Stimulated activated CD8-positive, alpha-beta memory T cell treated with anti-CD3 and anti-CD28 coated beads, Interleukin-7, amount 100 ng/mL, for 4 hours (primary cell): Measurements from ENCODE around the gene ZNF714.
A peak's percentile ranks its signal among the peaks of the same experiment; 100 is the strongest.

Experiments used
- DNase-seq, 2 donors: peaks; one replicate each; pipeline ENCODE4 v3.0.0-alpha.2; 2020; ENCODE audit warnings: low read depth in 2 of 2

The ZNF714 gene

DNA sequence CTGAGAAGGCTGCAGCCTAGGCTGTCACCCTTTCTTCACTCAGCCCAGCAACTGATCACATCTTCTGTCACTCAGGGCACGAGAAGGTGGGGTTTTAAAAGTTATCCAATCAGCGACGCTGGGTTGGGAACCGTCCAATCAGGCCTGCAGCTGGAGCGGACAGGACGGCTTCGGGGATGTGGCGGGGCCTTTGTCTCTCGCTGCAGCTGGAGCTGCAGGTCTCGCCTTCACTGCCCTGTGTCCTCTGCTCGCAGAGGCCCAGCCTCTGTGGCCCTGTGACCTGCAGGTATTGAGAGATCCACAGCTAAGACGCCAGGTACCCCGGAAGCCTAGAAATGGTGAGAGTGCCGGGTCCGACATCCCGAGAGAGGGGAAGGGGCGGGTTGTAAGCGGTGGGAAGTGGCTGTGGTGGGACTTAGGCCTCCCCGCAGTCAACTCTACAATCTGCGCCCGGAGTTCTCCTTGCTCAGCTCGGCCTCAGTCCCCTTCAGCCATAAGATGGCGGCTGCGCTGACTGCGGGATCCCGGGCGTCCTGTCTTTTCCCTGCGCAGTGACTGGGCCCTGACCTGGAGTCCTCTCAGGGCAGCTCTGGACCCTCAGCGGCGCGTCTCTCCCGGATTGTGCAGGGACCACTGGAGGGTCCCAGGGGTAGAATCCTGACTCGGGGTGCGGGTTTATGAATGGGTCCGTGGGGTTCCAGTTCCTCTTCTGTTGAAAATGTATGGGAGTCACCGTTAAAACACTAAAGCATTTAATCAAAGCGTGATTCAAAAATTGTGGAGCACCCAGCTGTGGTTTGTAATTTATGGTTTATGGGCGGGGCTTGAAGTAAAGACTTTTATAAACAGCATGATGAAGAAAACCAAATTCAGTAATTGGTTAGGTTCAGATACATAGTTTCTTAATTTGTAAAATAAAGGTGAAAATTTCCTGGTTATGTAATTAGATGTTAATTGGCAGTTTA lies at the start of gene ZNF714:
TSS of gene ZNF714 (plus strand) at position 193 of the 965 bp plus-strand sequence. CDS start 16,066 bp downstream, outside the sequence.
- DNase-seq = peak; percentile 64 to 75

- no peak for DNase-seq
Measured at GRCh38 chr19:21045028-21045427, 37.0 kb upstream of the ZNF714 start.

GRCh38 chr19:21046489-21046888 lies 35.5 kb upstream of the ZNF714 start:
- DNase-seq = no peak

GRCh38 chr19:21047716-21048115 lies 34.3 kb upstream of the ZNF714 start:
- no peak for DNase-seq

DNA sequence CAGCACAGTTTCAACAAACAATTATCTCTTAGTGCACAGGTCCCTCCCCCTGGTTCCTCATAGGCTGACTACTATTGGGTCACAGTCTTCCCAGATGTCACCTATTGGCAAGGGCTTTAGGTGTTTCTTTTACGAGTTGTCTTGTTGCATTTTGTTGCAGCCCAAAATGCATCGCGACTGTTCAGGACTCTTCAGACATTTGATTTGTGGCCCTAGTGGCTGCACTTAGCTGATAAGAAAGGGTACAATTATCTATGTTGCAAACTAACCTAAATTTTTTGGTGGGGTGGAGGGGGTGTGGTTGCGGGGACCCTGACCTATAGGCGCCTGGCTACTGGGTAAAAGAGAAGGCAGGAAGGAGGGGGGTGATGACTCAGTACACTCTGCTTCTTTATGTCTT lies 29.1 kb upstream of the ZNF714 start:
- DNase-seq = no peak

GRCh38 chr19:21065336-21065735 lies 16.7 kb upstream of the ZNF714 start:
- no peak for DNase-seq

DNA sequence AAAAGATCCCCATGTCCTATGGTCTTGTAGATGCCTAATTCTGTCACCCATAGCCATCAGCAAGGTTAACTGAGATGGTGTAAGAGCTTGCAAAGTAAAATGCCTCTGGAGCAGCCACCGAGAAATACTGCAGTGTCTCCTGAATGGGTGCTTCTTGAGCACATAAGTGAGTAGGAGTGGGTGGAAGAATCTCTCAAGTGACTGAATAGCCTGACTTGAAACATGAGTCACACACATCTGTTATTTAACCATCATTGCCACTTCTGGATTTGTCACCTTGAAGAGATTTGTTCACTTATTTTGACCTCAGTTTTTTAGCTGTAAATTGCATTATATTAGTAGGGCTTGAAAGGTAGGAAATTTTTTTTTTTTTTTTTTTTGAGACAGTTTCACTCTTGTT lies 2.3 kb downstream of the ZNF714 start:
- DNase-seq = no peak

GRCh38 chr19:21087871-21088270 lies 5.9 kb downstream of the ZNF714 start:
- DNase-seq = no peak

DNA sequence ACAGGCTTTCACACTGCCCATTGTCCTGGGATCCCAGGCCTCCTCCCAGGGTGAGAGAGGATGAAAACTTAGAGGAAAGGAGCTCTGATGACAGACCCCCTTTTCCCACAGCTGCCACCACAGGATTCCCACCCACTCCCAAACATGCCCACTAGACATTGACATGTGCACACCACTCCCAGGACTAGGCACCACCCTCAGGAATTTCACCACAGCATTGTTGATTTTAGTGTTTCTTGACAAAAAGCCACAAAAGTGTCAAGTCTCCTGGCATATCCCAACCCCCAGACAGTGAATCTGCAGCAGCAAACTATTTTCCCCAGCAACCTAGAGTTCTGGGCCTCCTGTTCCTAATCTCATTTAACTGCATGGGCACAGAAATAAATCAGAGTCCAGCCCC lies 10.1 kb downstream of the ZNF714 start:
- DNase-seq = no peak

GRCh38 chr19:21094347-21095025 lies 12.5 kb downstream of the ZNF714 start:
- DNase-seq = no peak

DNA sequence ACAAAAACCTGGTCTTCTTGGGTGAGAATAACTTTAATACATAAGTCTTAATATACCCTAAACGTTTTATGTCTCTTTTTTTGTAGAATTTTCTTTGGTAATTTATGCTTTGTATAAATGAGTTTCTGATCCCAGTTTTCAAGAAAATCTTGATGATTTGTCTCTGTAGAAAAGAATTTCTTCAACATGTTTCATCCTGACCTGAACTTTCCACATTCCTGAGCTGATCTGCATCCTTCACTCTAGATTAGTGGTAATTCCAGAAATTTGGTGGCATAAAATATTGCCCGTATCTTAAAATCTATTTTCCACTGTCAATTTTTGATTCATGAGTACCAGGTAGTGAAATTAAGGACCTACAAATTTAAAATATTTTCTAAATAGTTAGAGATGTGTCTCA lies 16.3 kb downstream of the ZNF714 start:
- DNase-seq = no peak

GRCh38 chr19:21101521-21102242 lies 19.7 kb downstream of the ZNF714 start:
- DNase-seq = no peak

- DNase-seq = no peak
Measured at GRCh38 chr19:21109116-21109515, 27.1 kb downstream of the ZNF714 start.

- no peak for DNase-seq
Measured at GRCh38 chr19:21110183-21110582, 28.2 kb downstream of the ZNF714 start.

DNA sequence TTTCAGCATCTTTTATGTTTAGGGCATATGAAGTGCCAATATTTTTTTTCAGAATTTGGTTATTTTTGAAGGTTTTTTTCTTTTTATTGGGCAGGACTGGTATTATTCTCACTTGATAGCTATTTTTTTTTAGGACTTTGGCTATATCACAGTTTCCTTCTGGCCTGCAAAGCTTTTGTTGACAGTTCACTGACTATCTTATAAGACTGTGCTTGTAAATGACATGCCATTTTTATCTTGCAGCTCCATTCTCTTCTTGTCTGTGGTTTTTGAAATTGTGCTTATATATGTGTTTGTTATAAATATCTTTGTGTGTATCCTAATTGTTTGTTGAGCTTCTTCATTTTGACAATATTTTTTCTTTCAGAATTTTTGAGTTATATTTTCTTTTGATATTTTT lies 33.4 kb downstream of the ZNF714 start:
- no peak for DNase-seq

DNA sequence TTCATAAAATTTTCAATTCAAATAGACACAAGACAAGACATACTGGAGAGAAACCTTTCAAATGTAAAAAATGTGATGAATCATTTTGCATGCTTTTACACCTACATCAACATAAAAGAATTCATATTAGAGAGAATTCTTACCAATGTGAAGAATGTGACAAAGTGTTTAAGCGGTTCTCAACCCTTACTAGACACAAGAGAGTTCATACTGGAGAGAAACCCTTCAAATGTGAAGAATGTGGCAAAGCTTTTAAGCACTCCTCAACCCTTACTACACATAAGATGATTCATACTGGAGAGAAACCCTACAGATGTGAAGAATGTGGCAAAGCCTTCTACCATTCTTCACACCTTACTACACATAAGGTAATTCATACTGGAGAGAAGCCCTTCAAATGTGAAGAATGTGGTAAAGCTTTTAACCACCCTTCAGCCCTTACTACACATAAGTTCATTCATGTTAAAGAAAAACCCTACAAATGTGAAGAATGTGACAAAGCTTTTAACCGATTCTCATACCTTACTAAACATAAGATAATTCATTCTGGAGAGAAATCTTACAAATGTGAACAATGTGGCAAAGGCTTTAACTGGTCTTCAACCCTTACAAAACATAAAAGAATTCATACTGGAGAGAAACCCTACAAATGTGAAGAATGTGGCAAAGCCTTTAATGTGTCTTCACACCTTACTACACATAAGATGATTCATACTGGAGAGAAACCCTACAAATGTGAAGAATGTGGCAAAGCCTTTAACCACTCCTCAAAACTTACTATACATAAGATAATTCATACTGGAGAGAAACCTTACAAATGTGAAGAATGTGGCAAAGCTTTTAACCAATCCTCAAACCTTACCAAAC lies 35.3 kb downstream of the ZNF714 start:
- DNase-seq = no peak

- no peak for DNase-seq
Measured at GRCh38 chr19:21126078-21126477, 44.1 kb downstream of the ZNF714 start.

- DNase-seq = no peak
Measured at GRCh38 chr19:21127001-21127400, 45.0 kb downstream of the ZNF714 start.

DNA sequence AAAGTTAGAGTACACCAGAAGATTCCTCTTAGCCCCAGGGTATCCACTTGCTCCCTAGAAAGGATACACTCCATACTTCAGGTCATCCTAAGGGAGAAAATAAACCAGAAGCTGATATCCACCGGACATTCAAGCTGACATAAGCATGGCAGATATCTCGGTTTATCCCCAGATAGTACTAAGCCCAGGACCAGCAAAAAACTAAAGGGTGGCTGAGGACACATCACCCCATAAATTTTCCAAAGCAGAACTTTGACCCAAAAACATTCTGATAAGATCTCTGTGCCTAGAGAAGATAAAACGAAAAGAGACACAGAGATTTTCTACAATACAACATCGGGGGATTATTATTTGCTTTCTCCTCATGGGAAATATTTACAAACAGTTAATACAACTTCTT lies 45.9 kb downstream of the ZNF714 start:
- no peak for DNase-seq

GRCh38 chr19:21128901-21129698 lies 47.1 kb downstream of the ZNF714 start:
- no peak for DNase-seq
